Transverse colon (tissue), 4 donors: ENCODE data around the gene RAB30. TPM values are rescaled to one million over a fixed set of nuclear protein-coding genes. Genes with fewer than 3 reads are reported as not detected.
A peak's percentile ranks its signal among the peaks of the same experiment; 100 is the strongest.

ENCODE experiments used
- DNase-seq: peaks from one replicate; pipeline ENCODE4 v3.0.0-alpha.2; 2019
- H3K27ac ChIP-seq, 4 donors: fragments of 200-600 bp; sonication (generic); 2 replicates each; pipeline ENCODE4 v1.5.1; 2016 to 2018; ENCODE audit warnings: inconsistent platforms in 4 of 4
- H3K27me3 ChIP-seq: fragments of 200-600 bp; sonication (generic); 2 replicates; pipeline ENCODE4 v1.5.1; 2017; ENCODE audit warnings: inconsistent platforms
- H3K36me3 ChIP-seq, 4 donors: fragments of 200-600 bp; sonication (generic); 2 replicates each; pipeline ENCODE4 v1.5.1; 2017 to 2019; ENCODE audit warnings: inconsistent platforms in 4 of 4
- H3K4me1 ChIP-seq, 4 donors: fragments of 200-600 bp; sonication (generic); 2 replicates each; pipeline ENCODE4 v1.5.1; 2017 to 2020; ENCODE audit warnings: inconsistent platforms in 4 of 4
- H3K4me3 ChIP-seq, 4 donors: fragments of 200-600 bp; sonication (generic); 1 replicate in 1 of 4; 2 replicates in 3 of 4; pipeline versions ENCODE4 v1.5.1 to v1.6.1; 2017 to 2019; ENCODE audit warnings: inconsistent platforms in 4 of 4
- H3K9me3 ChIP-seq, 2 donors: fragments of 200-600 bp; sonication (generic); 2 replicates each; pipeline ENCODE4 v1.5.1; 2017 to 2019; ENCODE audit warnings: inconsistent platforms in 2 of 2
- CTCF ChIP-seq, 5 experiments: fragments of 200-600 bp in 3 of 5; fragments of 450-650 bp in 2 of 5; sonication (generic) in 3 of 5; IDR thresholded peaks; 1 replicate in 2 of 5; 2 replicates in 3 of 5; pipeline ENCODE4 v1.5.1; 2016 to 2017; ENCODE audit warnings: antibody characterized with exemption in 5 of 5, inconsistent platforms in 3 of 5, mild to moderate bottlenecking in 2 of 5, moderate library complexity in 1 of 5
- EP300 ChIP-seq: sonication (generic); formaldehyde crosslinking; IDR thresholded peaks from one replicate; pipeline ENCODE4 v1.6.1; 2017; ENCODE audit warnings: antibody characterized with exemption, low read depth
- POLR2A ChIP-seq: fragments of 450-650 bp; IDR thresholded peaks from one replicate; pipeline ENCODE4 v1.6.1; 2016; ENCODE audit warnings: antibody characterized with exemption, mild to moderate bottlenecking, moderate library complexity
- POLR2AphosphoS5 ChIP-seq, 3 donors: sonication (generic); formaldehyde crosslinking; IDR thresholded peaks; one replicate each; pipeline ENCODE4 v1.6.1; 2016; ENCODE audit warnings: antibody characterized with exemption in 3 of 3
- WGBS, 2 donors: methylation state at CpG; one replicate each; pipeline ENCODE4 v1.1.5; 2018; ENCODE audit warnings: low coverage in 1 of 2; 5-methylcytosine and 5-hydroxymethylcytosine counted together
- in situ Hi-C, 4 donors: fragments of 200-750 bp; cut with MboI; loops; one replicate each; pipeline versions ENCODE4 v1.15.0 to v1.15.1; 2017; ENCODE audit warnings: low sequenced_read_pairs in 3 of 4, low pct_ligation_motif_present in 1 of 4, low pct_unique_long_range_greater_than_20kb in 1 of 4
- intact Hi-C: fragments of 100-400 bp; cut with DNase I; formaldehyde crosslinking; loops from one replicate; pipeline ENCODE4 v1.15.1; 2023; ENCODE audit warnings: low total_unique reads
- total RNA-seq, 4 donors: library from RNA; depleted of rRNA; stranded (reverse); fragments of >200 nt; gene quantifications; one replicate each; pipeline ENCODE4 v1.1.0, GENCODE V29; 2016

RAB30 gene
- total RNA-seq, 4 donors from 2014 or later = 2.2 to 29.9 (median 14.5) TPM

- no peak for DNase-seq
- Histone ChIP-seq H3K4me3 (peak overlapping the region in 3 of 4 donors; percentile 7 to 30 (median 18)), H3K9me3 (no peaks in the 10 kb centered on the region), H3K27me3 (no peaks in the 10 kb centered on the region), H3K4me1 (peaks cover 13 to 36% (median 21%) of the 10 kb centered on the region in 4 donors), H3K36me3 (no peaks in the 10 kb centered on the region), H3K27ac (peak overlapping the region; percentile 79 to 88 (median 85))
- in situ Hi-C loops (no loop called here), intact Hi-C loops (no loop called here)
- TF ChIP-seq POLR2A (no peak), POLR2AphosphoS5 (IDR thresholded peaks at IDR 0.05) (no peak), EP300 (no peak), CTCF (IDR thresholded peaks at IDR 0.05) (no peak)
Measured at GRCh38 chr11:83034673-83035014, 37.1 kb downstream of the RAB30 start.

GRCh38 chr11:83033972-83034672 is 37.6 kb downstream of the RAB30 start:
- peak; percentile 63 for DNase-seq
- in situ Hi-C loops (no loop called here), intact Hi-C loops (no loop called here)
- 10 to 19% methylated on average over 5 to 6 of the region's 6 CpGs for WGBS, 2 donors
- Histone ChIP-seq H3K4me3 (peak overlapping the region in 3 of 4 donors; percentile 7 to 30 (median 18)), H3K27me3 (no peaks in the 10 kb centered on the region), H3K36me3 (no peaks in the 10 kb centered on the region), H3K27ac (peak overlapping the region; percentile 79 to 88 (median 85)), H3K4me1 (peaks cover 13 to 36% (median 21%) of the 10 kb centered on the region in 4 donors), H3K9me3 (no peaks in the 10 kb centered on the region)
- TF ChIP-seq POLR2A = no peak
- peak in 1 of 3 donors; percentile 46 for TF ChIP-seq POLR2AphosphoS5 (IDR thresholded peaks at IDR 0.05)

DNA sequence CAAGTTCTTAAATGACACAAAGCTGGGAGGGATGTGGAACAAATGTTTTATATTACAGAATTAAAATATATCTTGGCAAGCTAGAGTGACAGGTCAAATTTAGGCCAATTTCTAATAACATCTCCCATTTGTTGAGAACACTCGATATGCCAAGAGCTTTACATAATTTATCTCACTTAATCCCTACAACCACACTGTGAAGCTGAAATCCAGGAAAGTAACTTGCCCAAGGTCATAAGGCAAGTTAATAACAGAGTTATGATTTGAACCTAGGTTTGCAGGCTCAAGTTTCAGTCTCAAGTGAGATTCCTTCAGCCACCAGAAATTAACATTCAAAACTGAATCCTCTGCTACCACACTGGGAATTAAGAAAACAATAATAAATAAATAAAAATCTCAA is 38.3 kb downstream of the RAB30 start:
- TF ChIP-seq CTCF (IDR thresholded peaks at IDR 0.05) (no peak), EP300 (no peak)

GRCh38 chr11:83031127-83031526 is 40.6 kb downstream of the RAB30 start:
- TF ChIP-seq POLR2AphosphoS5 (IDR thresholded peaks at IDR 0.05) (no peak), POLR2A (no peak), EP300 (no peak), CTCF (IDR thresholded peaks at IDR 0.05) (no peak)
- Histone ChIP-seq H3K9me3 (no peaks in the 10 kb centered on the region), H3K4me3 (no peak overlapping the region), H3K27me3 (no peaks in the 10 kb centered on the region), H3K36me3 (no peaks in the 10 kb centered on the region), H3K4me1 (peaks cover 13 to 44% (median 19%) of the 10 kb centered on the region in 4 donors), H3K27ac (peak overlapping the region in 3 of 4 donors; percentile 79 to 88 (median 87))
- DNase-seq = no peak
- in situ Hi-C loops = no loop called here
- intact Hi-C loops = no loop called here
- 88 to 92% methylated on average over 4 of the region's 4 CpGs for WGBS, 2 donors

More for the DNA sequence above, 38.3 kb downstream of the RAB30 start:
- in situ Hi-C loops = no loop called here
- Histone ChIP-seq H3K27me3 (no peaks in the 10 kb centered on the region), H3K4me3 (peak overlapping the region in 3 of 4 donors; percentile 7 to 30 (median 18)), H3K27ac (peak overlapping the region; percentile 79 to 88 (median 85)), H3K9me3 (no peaks in the 10 kb centered on the region), H3K36me3 (no peaks in the 10 kb centered on the region), H3K4me1 (peaks cover 13 to 41% (median 21%) of the 10 kb centered on the region in 4 donors)
- WGBS, 2 donors = 43 to 56% methylated on average over 1 of the region's 1 CpG
- intact Hi-C loops = no loop called here
- DNase-seq = no peak

DNA sequence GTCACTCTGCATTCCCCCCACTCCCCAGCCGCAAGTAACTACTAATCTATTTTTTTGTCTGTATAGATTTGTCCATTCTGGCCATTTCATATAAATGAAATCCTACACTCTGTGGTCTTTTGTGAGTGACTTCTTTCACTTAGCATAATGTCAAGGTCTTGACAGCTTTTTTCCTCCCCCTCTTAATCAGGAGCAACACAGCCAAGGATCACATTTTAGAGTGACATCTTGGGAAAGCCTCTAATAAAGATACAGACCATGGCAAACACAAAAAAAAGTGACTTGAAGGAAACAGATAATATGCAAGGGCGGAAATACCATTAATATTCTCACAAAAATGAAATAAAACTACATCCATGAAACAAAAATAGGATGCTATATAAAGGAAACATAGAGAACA is 43.9 kb downstream of the RAB30 start:
- DNase-seq = no peak
- in situ Hi-C loops (no loop called here), intact Hi-C loops (no loop called here)
- TF ChIP-seq POLR2A (no peak), CTCF (IDR thresholded peaks at IDR 0.05) (no peak), EP300 (no peak), POLR2AphosphoS5 (IDR thresholded peaks at IDR 0.05) (no peak)
- no peaks in the 10 kb centered on the region for H3K36me3 ChIP-seq
- no peak overlapping the region for H3K27ac ChIP-seq
- no peak overlapping the region for H3K4me3 ChIP-seq
- H3K27me3 ChIP-seq = no peaks in the 10 kb centered on the region
- H3K9me3 ChIP-seq = no peaks in the 10 kb centered on the region
- peaks cover 14 to 41% (median 21%) of the 10 kb centered on the region in 4 donors for H3K4me1 ChIP-seq
- WGBS, 2 donors = 83 to 89% methylated on average over 1 to 2 of the region's 2 CpGs
